Right lobe of liver (tissue), 4 donors: ENCODE measurements around the gene FLCN.

Source experiments
- POLR2A ChIP-seq: fragments of 450-650 bp; IDR thresholded peaks from one replicate; pipeline ENCODE4 v1.6.1; 2017; ENCODE audit warnings: antibody characterized with exemption, mild to moderate bottlenecking
- TF ChIP-seq, protein P1 (sequence below), 4 donors: fragments of 200-600 bp in 3 of 4; fragments of 450-650 bp in 1 of 4; IDR thresholded peaks; one replicate each; pipeline versions ENCODE4 v1.5.1 to v1.8.0; 2016 to 2022; ENCODE audit warnings: antibody characterized with exemption in 4 of 4, mild to moderate bottlenecking in 2 of 4
- donor health status: DM: no; HTN: no; CAD: no.
- donor health status: DM: no; HTN: no; CAD: no.
- donor health status: DM: no; HTN: yes; CAD: no.

DNA sequence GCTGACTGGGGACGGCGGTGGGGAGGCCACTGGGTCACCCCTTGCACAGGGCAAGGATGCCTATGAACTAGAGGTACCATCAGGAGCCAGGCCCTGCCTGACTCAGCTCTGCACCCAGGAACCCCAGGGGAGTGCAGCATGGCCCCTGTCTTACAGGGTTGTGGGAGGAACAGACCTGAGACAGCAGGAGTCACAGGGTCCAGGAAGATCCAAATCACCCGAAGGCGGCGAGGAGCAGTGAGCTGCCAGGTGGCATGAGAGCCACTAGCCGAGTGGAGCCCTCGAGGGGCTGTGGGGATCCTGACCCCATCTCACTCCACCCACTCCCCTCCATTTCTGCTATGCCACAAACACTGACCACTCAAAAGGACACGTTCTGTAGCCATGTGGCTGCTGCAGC is 61.6 kb downstream of the FLCN start:
- no peak for TF ChIP-seq POLR2A
- TF ChIP-seq, protein P1, sequence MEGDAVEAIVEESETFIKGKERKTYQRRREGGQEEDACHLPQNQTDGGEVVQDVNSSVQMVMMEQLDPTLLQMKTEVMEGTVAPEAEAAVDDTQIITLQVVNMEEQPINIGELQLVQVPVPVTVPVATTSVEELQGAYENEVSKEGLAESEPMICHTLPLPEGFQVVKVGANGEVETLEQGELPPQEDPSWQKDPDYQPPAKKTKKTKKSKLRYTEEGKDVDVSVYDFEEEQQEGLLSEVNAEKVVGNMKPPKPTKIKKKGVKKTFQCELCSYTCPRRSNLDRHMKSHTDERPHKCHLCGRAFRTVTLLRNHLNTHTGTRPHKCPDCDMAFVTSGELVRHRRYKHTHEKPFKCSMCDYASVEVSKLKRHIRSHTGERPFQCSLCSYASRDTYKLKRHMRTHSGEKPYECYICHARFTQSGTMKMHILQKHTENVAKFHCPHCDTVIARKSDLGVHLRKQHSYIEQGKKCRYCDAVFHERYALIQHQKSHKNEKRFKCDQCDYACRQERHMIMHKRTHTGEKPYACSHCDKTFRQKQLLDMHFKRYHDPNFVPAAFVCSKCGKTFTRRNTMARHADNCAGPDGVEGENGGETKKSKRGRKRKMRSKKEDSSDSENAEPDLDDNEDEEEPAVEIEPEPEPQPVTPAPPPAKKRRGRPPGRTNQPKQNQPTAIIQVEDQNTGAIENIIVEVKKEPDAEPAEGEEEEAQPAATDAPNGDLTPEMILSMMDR (IDR thresholded peaks at IDR 0.05): no peak
